Measurements from ENCODE around the gene NAP1L1.

DNA sequence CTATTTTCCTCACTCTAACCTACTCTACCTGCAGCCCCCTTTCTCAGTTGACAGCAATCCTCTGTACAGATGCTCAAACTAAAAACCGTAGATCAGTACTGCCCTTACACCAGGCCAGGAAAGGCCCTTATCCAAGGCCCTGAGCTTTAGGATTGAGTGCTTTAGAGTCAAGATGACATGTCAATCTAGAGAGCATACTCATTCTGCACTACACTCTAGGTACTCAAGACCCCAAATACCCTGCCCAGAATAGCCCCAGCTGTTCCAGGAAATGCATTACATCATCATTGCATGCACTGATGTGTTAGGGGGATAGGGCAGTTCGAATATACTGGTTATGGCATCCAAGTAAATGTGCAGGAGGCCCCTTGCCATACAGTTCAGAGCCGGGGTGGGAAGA, 49.4 kb downstream of the NAP1L1 start:
- TF ChIP-seq CTCF (IDR thresholded peaks at IDR 0.05; ENCODE audit: insufficient read depth, low read depth, low read length): no peak
- no peak for TF ChIP-seq EZH2 (IDR thresholded peaks at IDR 0.05; ENCODE audit: insufficient read depth, low read length)
